ENCODE results near the gene REEP3.
A peak's percentile ranks its signal among the peaks of the same experiment; 100 is the strongest.
"Not testable (repeated sequence)": the region's sequence is repeated elsewhere in the genome, so short reads cannot be mapped to it uniquely, and the experiment has no call there.

The REEP3 gene

DNA sequence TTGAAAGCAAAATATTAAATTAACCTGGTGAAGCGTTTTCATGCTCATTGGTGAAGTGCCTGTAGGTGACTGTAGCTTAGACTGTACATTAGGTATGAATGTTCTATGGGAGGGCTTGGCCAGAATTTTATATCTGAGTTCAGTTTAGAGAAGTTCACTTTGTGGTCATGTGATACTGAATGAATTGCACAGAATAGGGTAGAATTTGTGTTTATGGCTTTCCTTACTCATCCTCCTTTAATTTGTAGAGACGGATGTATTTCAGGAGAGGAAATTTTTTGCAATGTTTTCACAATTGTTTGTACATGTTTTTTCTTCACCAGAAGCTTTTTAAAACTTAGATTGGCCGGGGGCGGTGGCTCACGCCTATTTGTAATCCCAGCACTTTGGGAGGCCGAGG is 32.3 kb downstream of the REEP3 start:
- DNase-seq: no peak

GRCh38 chr10:63554657-63555056 is 33.5 kb downstream of the REEP3 start:
- peak; percentile 3 for DNase-seq

- no peak for DNase-seq
Measured at GRCh38 chr10:63555330-63555729, 34.1 kb downstream of the REEP3 start.

- no peak for DNase-seq
Measured at GRCh38 chr10:63558132-63558784, 37.1 kb downstream of the REEP3 start.

GRCh38 chr10:63561341-63561740 is 40.1 kb downstream of the REEP3 start:
- no peak for DNase-seq

DNA sequence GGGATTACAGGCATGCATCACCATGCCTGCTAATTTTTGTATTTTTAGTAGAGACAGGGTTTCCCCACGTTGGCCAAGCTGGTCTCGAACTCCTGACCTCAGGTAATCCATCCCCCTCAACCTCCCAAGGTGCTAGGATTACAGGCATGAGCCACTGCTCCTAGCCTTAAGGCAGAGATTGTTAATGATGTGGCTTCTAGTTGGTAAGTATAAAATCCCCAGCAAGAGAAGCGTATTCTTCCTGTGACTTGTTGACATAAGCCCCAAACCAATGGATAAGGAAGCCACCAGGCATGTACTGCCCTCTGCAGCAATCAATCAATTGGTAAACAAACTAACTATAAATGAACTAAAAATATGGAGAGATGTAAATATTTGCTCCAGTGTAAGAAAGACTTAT is 41.2 kb downstream of the REEP3 start:
- DNase-seq: no peak

- DNase-seq: no peak
Measured at GRCh38 chr10:63562857-63563256, 41.7 kb downstream of the REEP3 start.

DNA sequence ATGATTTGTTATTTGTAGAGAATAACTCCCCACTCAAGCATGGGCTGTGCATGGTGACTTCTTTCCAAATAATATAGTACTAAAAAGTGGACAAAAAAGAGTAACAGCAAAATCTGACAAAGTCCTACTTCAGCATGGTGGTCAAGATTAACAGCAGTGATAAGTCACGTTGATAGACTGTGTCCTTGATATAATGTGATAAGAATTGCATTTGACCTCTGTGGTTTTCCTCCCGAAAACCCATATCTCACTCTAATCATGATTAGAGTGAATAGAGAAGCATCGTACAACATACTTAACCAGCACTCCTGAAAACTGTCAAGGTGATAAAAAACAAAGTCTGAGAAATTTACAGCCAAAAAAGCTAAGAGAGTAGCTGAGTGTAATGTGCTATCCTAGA is 42.4 kb downstream of the REEP3 start:
- no peak for DNase-seq

DNA sequence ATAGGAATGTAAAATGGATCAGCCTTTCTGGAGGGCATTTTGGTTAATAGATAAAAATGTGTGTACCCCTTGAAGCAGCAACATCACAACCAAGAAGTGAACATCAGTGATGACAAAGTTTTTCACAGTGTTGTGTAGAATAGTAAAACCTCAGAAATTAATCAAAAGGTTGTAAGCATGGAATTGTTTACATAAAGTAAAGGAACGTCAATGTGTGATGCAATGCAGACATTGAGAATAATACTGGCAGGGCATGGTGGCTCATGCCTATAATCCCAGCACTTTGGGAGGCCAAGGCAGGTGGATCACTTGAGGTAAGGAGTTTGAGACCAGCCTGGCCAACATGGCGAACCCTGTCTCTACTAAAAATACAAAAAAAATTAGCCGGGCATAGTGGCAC is 43.5 kb downstream of the REEP3 start:
- not testable (repeated sequence) for DNase-seq

DNA sequence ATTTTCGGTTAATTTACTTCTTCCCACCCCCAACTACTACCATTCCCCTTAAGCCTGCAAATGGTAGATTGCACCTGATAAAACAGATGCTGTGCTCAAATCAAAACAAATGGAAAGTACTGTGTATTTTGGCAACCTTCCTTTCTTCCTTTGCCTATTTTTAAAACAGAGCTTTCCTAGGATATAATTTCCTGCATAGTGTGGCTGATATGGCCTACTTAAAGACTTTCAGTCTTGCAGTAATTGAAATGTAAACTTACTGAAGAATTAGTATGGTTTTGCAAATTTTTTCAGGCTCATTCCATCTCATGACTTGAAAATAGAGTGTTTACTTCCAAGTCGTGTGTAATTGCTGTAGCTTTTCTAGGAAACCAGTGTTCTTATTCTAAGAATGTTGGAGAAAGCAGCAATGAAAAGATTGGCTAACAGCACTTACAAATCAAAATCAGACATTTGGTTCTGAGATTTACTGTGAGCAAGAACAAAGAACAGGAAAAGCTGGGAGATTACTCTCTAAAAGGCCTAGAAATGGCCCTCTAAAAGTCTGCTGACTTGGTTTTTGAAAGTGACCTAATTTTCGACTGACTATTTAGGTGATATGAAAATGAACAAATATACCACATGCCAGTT is 52.0 kb downstream of the REEP3 start:
- DNase-seq: no peak

- DNase-seq: no peak
Measured at GRCh38 chr10:63574011-63574410, 52.8 kb downstream of the REEP3 start.

DNA sequence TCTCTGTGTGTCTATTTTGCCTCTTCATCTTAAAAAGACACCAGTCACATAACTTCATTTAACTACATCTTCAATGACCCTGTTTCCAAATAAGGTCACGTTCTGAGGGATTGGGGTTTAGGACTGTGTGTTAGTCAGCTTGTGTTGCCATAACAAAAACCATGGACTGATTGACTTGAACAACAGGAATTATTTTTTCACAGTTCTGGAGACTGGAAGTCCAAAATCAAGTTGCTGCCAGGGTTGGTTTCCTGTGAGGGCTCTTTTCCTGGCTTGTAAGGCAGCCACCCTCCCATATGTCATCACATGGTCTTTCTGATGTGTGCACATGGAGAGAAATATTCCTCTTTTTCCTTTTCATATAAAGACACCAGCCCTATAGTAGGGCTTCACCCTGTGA is 55.3 kb downstream of the REEP3 start:
- DNase-seq: no peak

- no peak for DNase-seq
Measured at GRCh38 chr10:63578501-63578900, 57.3 kb downstream of the REEP3 start.

GRCh38 chr10:63579371-63580014 is 58.3 kb downstream of the REEP3 start:
- no peak for DNase-seq

DNA sequence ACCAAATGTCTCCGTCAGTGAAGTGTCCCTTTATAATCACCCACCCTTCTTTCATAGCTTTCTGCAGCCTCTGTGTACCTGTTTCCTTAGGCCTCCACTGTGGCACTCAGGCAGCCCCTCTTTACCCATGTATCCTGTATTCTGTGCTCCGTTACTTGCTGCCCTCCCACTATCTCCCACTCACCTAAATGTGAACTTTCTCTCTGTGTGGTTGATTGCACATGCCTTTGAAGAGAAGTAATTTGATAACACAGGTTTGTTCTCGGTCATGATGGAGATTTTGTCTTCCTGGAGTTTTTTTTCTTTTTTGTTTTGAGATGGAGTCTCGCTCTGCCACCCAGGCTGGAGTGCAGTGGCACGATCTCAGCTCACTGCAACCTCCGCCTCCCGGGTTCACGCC is 61.5 kb downstream of the REEP3 start:
- no peak for DNase-seq

- DNase-seq: no peak
Measured at GRCh38 chr10:63583397-63583796, 62.2 kb downstream of the REEP3 start.

DNA sequence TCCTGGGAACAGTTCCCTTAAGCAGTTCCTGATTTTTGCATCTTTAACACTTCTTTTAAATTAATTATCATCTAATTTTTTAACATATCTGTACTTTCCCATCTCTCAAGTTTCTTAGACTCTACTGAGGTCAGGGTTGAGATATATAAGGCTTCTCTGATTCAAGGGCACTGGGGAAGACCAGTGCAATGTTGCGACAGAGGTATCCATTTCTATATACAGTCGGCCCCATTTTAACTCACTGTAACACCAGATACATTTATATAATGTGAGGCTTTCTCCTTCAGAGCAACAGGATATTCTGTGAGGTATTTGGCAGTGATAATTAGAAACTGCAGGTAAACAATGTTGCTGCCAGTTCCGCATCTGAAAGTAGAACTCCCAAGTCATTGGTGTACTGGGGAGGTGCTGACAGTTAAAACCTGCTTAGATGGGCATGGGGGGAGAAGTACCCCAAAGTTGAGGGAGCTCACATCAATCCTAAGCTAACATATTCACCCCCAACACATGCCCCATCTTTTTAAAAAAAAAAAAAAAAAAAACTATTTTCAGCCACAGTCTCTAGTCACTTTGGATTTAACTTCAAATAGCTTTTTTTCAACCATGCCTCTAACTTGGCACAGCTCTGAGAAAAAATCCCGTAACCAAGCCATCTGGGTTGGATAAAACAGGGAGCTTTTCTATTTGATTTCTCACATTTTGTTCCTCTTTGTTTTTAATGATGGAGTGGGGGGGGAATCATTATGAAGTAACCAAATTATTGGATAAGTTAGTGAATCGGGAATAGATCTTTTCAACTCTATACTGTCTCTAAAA is 62.9 kb downstream of the REEP3 start:
- DNase-seq: no peak

DNA sequence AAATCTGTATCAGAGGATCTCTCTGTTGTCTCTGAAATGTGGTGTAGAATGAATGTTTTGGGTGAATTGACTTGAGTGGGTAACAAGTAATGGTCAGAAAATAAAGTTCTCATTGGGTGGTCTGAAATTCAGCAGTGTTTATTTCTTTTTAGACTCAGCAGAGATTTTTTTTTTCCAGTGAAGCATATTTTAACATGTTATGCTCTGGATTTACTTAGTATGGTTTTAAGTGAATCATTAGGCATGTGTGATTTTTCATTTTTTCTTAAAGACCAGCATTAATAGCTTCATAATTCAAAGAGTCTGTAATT is 63.5 kb downstream of the REEP3 start:
- no peak for DNase-seq

GRCh38 chr10:63585041-63585440 is 63.8 kb downstream of the REEP3 start:
- no peak for DNase-seq

- DNase-seq: no peak
Measured at GRCh38 chr10:63586043-63586442, 64.8 kb downstream of the REEP3 start.

GRCh38 chr10:63587191-63587590 is 66.0 kb downstream of the REEP3 start:
- no peak for DNase-seq

DNA sequence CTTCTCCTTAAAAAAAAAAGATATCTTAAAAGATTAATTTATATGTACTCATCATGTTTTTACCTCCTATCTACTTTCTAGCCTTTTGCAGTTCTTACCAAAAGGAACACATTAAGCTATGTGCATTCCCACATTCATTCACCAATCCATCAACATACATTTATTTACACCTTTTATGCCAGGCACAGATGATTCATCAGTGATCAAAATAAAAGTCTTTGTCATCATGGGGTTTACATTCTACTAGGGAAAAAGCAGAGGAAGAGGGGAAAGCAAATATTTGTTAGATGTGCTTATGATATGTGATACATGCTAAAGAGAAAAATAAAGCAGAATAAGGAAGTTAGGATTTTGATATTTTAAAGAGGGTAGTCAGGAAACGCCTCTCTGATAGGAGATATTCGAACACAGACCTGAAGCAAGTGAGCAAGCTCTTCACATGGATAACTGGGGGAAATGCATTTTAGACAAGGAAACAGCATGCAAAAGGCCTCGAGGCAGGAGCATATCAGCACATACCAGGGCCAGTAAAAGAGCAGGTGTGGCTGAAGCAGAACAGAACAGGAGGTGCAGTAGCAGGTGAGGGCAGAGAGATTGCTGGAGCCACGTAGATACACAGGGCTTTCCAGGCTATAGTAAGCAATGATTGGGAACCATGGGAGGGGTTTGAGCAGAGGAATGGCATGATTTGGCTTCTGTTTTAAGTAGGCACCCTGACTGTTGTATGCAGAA is 67.4 kb downstream of the REEP3 start:
- DNase-seq: no peak
